Mesenchymal stem cell (in vitro differentiated cells and primary cell): ENCODE measurements around the gene SSBP2.

Experiments used
- DNase-seq: peaks from one replicate; pipeline ENCODE4 v3.0.0-alpha.2; 2013
- H2AFZ ChIP-seq: one replicate; pipeline ENCODE4 v1.6.1; 2013; ENCODE audit warnings: low read depth, mild to moderate bottlenecking, control low read depth, inconsistent platforms, low read length, moderate library complexity
- H2AK5ac ChIP-seq: 2 replicates; pipeline ENCODE4 v1.6.1; 2013; ENCODE audit warnings: low read length, moderate library complexity, mild to moderate bottlenecking, inconsistent platforms; ENCODE audit not compliant: severe bottlenecking
- H2BK120ac ChIP-seq: one replicate; pipeline ENCODE4 v1.6.1; 2013; ENCODE audit warnings: low read depth, mild to moderate bottlenecking, inconsistent platforms, low read length, moderate library complexity
- H2BK12ac ChIP-seq, 2 experiments: one replicate each; pipeline ENCODE4 v1.6.1; 2013; ENCODE audit warnings: inconsistent platforms in 2 of 2, low read length in 2 of 2, mild to moderate bottlenecking in 2 of 2, moderate library complexity in 2 of 2, control low read depth in 1 of 2
- H2BK15ac ChIP-seq: one replicate; pipeline ENCODE4 v1.6.1; 2013; ENCODE audit warnings: mild to moderate bottlenecking, low read depth, inconsistent platforms; ENCODE audit not compliant: poor library complexity, severe bottlenecking
- H2BK5ac ChIP-seq: 2 replicates; pipeline ENCODE4 v1.6.1; 2013; ENCODE audit warnings: low read depth, mild to moderate bottlenecking, low read length, control low read depth, inconsistent platforms; ENCODE audit not compliant: poor library complexity, severe bottlenecking
- H3K14ac ChIP-seq, 2 experiments: one replicate each; pipeline ENCODE4 v1.6.1; 2013; ENCODE audit warnings: inconsistent platforms in 2 of 2, low read length in 2 of 2, control low read depth in 1 of 2, mild to moderate bottlenecking in 1 of 2, moderate library complexity in 1 of 2
- H3K18ac ChIP-seq, 2 experiments: one replicate each; pipeline ENCODE4 v1.6.1; 2013; ENCODE audit warnings: inconsistent platforms in 2 of 2, low read length in 2 of 2, control low read depth in 1 of 2, low read depth in 1 of 2, mild to moderate bottlenecking in 1 of 2
- H3K23ac ChIP-seq, 2 experiments: one replicate each; pipeline ENCODE4 v1.6.1; 2013; ENCODE audit warnings: inconsistent platforms in 2 of 2, low read length in 2 of 2, mild to moderate bottlenecking in 2 of 2, moderate library complexity in 2 of 2, control low read depth in 1 of 2
- H3K27ac ChIP-seq: 2 replicates; pipeline ENCODE4 v1.5.1; 2013; ENCODE audit warnings: mild to moderate bottlenecking, moderate library complexity, low read length, control low read depth, inconsistent platforms; ENCODE audit not compliant: poor library complexity, severe bottlenecking
- H3K27me3 ChIP-seq, 2 experiments: 2 replicates each; pipeline versions ENCODE4 v1.6.1 to v1.7.0; 2013; ENCODE audit warnings: low read length in 2 of 2, mild to moderate bottlenecking in 2 of 2, moderate library complexity in 2 of 2, control low read depth in 1 of 2, inconsistent platforms in 1 of 2; ENCODE audit not compliant: control insufficient read depth in 1 of 2, insufficient read depth in 1 of 2
- H3K36me3 ChIP-seq, 2 experiments: 2 replicates each; pipeline versions ENCODE4 v1.6.1 to v1.7.0; 2013; ENCODE audit warnings: low read length in 2 of 2, control low read depth in 1 of 2, inconsistent platforms in 1 of 2, low read depth in 1 of 2, mild to moderate bottlenecking in 1 of 2; ENCODE audit not compliant: insufficient read depth in 2 of 2, control insufficient read depth in 1 of 2
- H3K4ac ChIP-seq, 2 experiments: one replicate each; pipeline ENCODE4 v1.6.1; 2013; ENCODE audit warnings: inconsistent platforms in 2 of 2, low read length in 2 of 2, mild to moderate bottlenecking in 2 of 2, moderate library complexity in 2 of 2, control low read depth in 1 of 2, low read depth in 1 of 2
- H3K4me1 ChIP-seq: 2 replicates; pipeline ENCODE4 v1.6.1; 2013; ENCODE audit warnings: low read depth, low read length, control low read depth; ENCODE audit not compliant: control insufficient read depth, insufficient read depth
- H3K4me2 ChIP-seq: 2 replicates; pipeline ENCODE4 v1.6.1; 2013; ENCODE audit warnings: low read length, mild to moderate bottlenecking, inconsistent platforms; ENCODE audit not compliant: poor library complexity, severe bottlenecking
- H3K4me3 ChIP-seq, 2 experiments: 2 replicates each; pipeline versions ENCODE4 v1.5.1 to v1.7.0; 2013; ENCODE audit warnings: low read length in 2 of 2, mild to moderate bottlenecking in 2 of 2, control low read depth in 1 of 2, low read depth in 1 of 2; ENCODE audit not compliant: insufficient read depth in 1 of 2
- H3K79me1 ChIP-seq: replicated peaks from 2 replicates; pipeline ENCODE4 v1.6.1; 2013; ENCODE audit warnings: mild to moderate bottlenecking, control low read depth, low read length, inconsistent platforms; ENCODE audit not compliant: poor library complexity, severe bottlenecking
- H3K9ac ChIP-seq: 2 replicates; pipeline ENCODE4 v1.7.0; 2013; ENCODE audit warnings: mild to moderate bottlenecking, low read length, moderate library complexity
- H3K9me3 ChIP-seq: 2 replicates; pipeline ENCODE4 v1.7.0; 2013; ENCODE audit warnings: mild to moderate bottlenecking, low read length; ENCODE audit not compliant: control insufficient read depth
- H4K8ac ChIP-seq: one replicate; pipeline ENCODE4 v1.6.1; 2013; ENCODE audit warnings: inconsistent platforms, mild to moderate bottlenecking, low read length, moderate library complexity
- H4K91ac ChIP-seq: one replicate; pipeline ENCODE4 v1.6.1; 2013; ENCODE audit warnings: mild to moderate bottlenecking, low read length, inconsistent platforms
- WGBS: methylation state at CpG from one replicate; pipeline ENCODE4 v1.1.7; 2013; ENCODE audit warnings: mixed read lengths; 5-methylcytosine and 5-hydroxymethylcytosine counted together

SSBP2 gene

DNA sequence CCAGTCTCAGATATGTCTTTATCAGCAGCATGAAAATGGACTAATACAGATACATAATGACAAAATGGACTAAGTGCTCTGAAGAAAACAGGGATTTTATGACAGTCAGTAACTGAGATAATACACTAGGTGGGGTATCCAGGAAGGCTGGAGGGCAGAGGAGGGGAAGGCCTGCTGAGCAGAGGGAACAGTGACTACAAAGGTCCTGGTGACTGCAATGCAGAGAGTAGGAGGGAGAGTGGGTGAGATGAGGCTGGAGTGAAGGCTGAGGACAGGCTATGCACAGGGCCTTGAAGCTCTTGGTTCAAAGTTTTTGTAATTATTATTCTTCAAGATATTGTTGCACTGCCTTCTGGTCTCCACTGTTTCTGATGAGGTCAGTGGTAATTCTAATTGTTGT is 361.9 kb downstream of the SSBP2 start:
- no peak overlapping the region for H2AFZ ChIP-seq
- H2BK5ac ChIP-seq = no peak overlapping the region
- H3K4me1 ChIP-seq = peaks cover 8% of the 10 kb centered on the region
- H2AK5ac ChIP-seq = no peak overlapping the region
- no peak overlapping the region for H3K14ac ChIP-seq
- no peaks in the 10 kb centered on the region for H3K36me3 ChIP-seq
- no peak overlapping the region for H3K4ac ChIP-seq
- DNase-seq = no peak
- no peak overlapping the region for H3K18ac ChIP-seq
- H3K27ac ChIP-seq = no peak overlapping the region
- no peak overlapping the region for H3K4me3 ChIP-seq
- no peak overlapping the region for H2BK120ac ChIP-seq
- no peak overlapping the region for H4K91ac ChIP-seq
- no peak overlapping the region for H3K9ac ChIP-seq
- no peak overlapping the region for H4K8ac ChIP-seq
- H3K79me1 ChIP-seq = no peaks in the 10 kb centered on the region
- no peak overlapping the region for H3K23ac ChIP-seq
- H2BK12ac ChIP-seq = no peak overlapping the region
- no peaks in the 10 kb centered on the region for H3K9me3 ChIP-seq
- H2BK15ac ChIP-seq = no peak overlapping the region
- H3K4me2 ChIP-seq = no peak overlapping the region
- peaks cover 0 to 4% of the 10 kb centered on the region in 2 experiments for H3K27me3 ChIP-seq

DNA sequence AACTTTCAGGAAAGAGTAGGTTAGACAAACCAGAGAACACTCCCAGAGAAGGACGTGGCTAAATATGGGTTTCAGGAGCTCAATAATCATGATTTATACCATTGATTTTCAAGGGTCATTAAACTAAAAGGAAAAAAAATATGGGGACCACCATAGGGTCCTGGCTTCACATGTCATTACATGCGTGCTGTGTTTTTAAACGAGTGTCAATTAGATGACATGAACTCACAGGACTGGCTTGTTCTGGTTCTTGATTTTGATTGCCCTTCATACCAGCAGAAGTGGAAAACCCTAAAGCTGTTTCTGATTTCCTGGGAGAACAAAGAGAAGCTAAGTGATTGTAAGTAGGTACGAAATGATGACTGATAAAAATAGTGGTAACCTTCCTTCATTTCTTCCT is 362.7 kb downstream of the SSBP2 start:
- no peak for DNase-seq
- Histone ChIP-seq H3K23ac (no peak overlapping the region), H2BK120ac (no peak overlapping the region), H2BK5ac (no peak overlapping the region), H2BK12ac (no peak overlapping the region), H2AFZ (no peak overlapping the region), H3K27me3 (no peaks in the 10 kb centered on the region), H2BK15ac (no peak overlapping the region), H4K8ac (no peak overlapping the region), H2AK5ac (no peak overlapping the region), H3K4ac (no peak overlapping the region), H3K9ac (no peak overlapping the region), H3K79me1 (no peaks in the 10 kb centered on the region), H3K4me3 (no peak overlapping the region), H3K4me2 (no peak overlapping the region), H3K18ac (no peak overlapping the region), H3K4me1 (no peaks in the 10 kb centered on the region), H3K36me3 (no peaks in the 10 kb centered on the region), H4K91ac (no peak overlapping the region), H3K9me3 (no peaks in the 10 kb centered on the region), H3K27ac (no peak overlapping the region), H3K14ac (no peak overlapping the region)
- over 99% methylated on average over 2 of the region's 4 CpGs for WGBS

DNA sequence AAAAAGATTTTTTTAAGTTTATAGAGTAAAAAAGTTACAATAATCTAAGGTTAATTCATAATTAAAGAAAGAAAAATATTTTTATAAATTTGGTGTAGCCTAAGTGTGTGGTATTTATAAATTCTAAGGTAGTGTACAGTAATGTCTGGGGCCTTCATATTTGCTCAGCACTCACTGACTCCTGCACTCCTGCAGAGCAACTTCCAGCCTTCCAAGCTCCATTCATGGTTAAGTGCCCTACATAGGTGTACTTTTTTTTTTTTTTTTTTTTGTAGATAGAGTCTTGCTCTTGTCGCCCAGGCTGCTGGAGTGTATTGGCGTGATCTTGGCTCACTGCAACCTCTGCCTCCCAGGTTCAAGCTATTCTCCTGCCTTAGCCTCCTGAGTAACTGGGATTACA is 367.0 kb downstream of the SSBP2 start:
- Histone ChIP-seq H2BK120ac (no peak overlapping the region), H3K9me3 (no peaks in the 10 kb centered on the region), H3K23ac (no peak overlapping the region), H3K27me3 (no peaks in the 10 kb centered on the region), H3K14ac (no peak overlapping the region), H3K4me3 (no peak overlapping the region), H3K4ac (no peak overlapping the region), H2AK5ac (no peak overlapping the region), H3K27ac (no peak overlapping the region), H3K4me1 (no peaks in the 10 kb centered on the region), H4K8ac (no peak overlapping the region), H3K79me1 (no peaks in the 10 kb centered on the region), H3K4me2 (no peak overlapping the region), H4K91ac (no peak overlapping the region), H3K36me3 (no peaks in the 10 kb centered on the region), H2BK12ac (no peak overlapping the region), H3K18ac (no peak overlapping the region), H3K9ac (no peak overlapping the region), H2BK15ac (no peak overlapping the region), H2BK5ac (no peak overlapping the region), H2AFZ (no peak overlapping the region)
- 81% methylated on average over 2 of the region's 2 CpGs for WGBS
- DNase-seq = no peak

DNA sequence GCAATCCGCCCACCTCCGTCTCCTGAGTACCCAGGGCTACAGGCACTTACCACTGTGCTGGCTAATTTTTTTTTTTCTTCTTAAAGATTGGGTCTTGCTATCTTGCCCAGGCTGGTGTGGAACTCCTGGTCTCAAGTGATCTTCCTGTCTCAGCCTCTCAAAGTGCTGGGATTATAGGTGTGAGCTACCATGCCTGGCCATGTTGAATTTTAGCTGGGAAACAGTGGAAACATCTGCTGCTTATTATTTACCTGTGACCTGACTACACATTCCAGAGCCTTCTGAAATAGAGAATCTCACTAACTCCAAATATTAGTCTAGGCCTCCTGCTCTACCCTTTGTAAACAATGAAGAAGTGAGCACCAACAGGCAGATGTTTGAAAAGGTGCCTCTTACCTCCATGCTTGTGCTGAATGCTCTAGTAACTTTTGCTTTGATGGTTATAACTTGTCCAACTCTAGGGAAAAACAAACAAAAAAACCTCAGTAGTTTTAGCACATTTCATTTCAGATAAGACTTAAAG is 379.5 kb downstream of the SSBP2 start:
- H2BK12ac ChIP-seq = no peak overlapping the region
- no peaks in the 10 kb centered on the region for H3K79me1 ChIP-seq
- H2AK5ac ChIP-seq = no peak overlapping the region
- no peak overlapping the region for H3K9ac ChIP-seq
- no peak overlapping the region for H2BK15ac ChIP-seq
- H2BK120ac ChIP-seq = no peak overlapping the region
- no peaks in the 10 kb centered on the region for H3K9me3 ChIP-seq
- no peak overlapping the region for H3K23ac ChIP-seq
- H2AFZ ChIP-seq = no peak overlapping the region
- H3K4ac ChIP-seq = no peak overlapping the region
- H3K4me2 ChIP-seq = no peak overlapping the region
- no peak for DNase-seq
- no peaks in the 10 kb centered on the region for H3K27me3 ChIP-seq
- no peaks in the 10 kb centered on the region for H3K4me1 ChIP-seq
- no peak overlapping the region for H3K18ac ChIP-seq
- WGBS = 100% methylated on average over 2 of the region's 2 CpGs
- H3K14ac ChIP-seq = no peak overlapping the region
- H2BK5ac ChIP-seq = no peak overlapping the region
- no peaks in the 10 kb centered on the region for H3K36me3 ChIP-seq
- H4K91ac ChIP-seq = no peak overlapping the region
- no peak overlapping the region for H3K27ac ChIP-seq
- no peak overlapping the region for H4K8ac ChIP-seq
- no peak overlapping the region for H3K4me3 ChIP-seq
